Omental fat pad (tissue), 4 donors: Measurements from ENCODE around the gene ARHGEF11. TPM values are rescaled to one million over a fixed set of nuclear protein-coding genes. Genes with fewer than 3 reads are reported as not detected.

Experiments used
- ATAC-seq: fragments of 150-250 bp; one replicate; pipeline ENCODE4 v1.9.1; 2016; ENCODE audit warnings: mild to moderate bottlenecking, moderate library complexity; ENCODE audit not compliant: low FRiP score
- DNase-seq: peaks from one replicate; pipeline ENCODE4 v3.0.0-alpha.2; 2019; ENCODE audit warnings: low spot score
- CTCF ChIP-seq, 3 donors: fragments of 450-650 bp; IDR thresholded peaks; one replicate each; pipeline ENCODE4 v1.5.1; 2016 to 2017; ENCODE audit warnings: antibody characterized with exemption in 3 of 3, mild to moderate bottlenecking in 3 of 3, moderate library complexity in 2 of 3
- total RNA-seq, 4 donors: library from RNA; depleted of rRNA; stranded (reverse); fragments of >200 nt; gene quantifications; one replicate each; pipeline ENCODE4 v1.1.0, GENCODE V29; 2016

Gene ARHGEF11
- total RNA-seq, 4 donors from 2014 or later, result 26.4 to 46.5 (median 35.6) TPM

DNA sequence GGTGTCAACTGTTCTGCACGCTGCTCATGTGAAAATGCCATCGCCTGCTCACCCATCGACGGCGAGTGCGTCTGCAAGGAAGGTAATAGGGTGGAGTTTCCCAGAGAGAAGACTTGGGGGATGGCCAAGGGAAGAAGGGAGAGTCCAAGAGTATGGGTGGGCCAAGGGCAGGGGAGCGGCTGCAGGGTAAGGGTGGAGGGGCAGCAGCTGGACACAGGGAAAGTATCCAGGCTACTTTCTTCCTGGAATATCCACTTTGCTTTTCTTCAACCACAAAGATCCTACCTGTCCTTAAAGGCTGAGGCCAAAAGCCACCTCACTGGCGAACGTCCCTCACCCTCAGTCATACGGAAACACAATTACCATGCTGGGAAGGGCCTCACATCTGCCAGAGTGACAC is 136.6 kb downstream of the ARHGEF11 start:
- no peak for ATAC-seq
- no peak for DNase-seq
- no peak for TF ChIP-seq CTCF (IDR thresholded peaks at IDR 0.05)

DNA sequence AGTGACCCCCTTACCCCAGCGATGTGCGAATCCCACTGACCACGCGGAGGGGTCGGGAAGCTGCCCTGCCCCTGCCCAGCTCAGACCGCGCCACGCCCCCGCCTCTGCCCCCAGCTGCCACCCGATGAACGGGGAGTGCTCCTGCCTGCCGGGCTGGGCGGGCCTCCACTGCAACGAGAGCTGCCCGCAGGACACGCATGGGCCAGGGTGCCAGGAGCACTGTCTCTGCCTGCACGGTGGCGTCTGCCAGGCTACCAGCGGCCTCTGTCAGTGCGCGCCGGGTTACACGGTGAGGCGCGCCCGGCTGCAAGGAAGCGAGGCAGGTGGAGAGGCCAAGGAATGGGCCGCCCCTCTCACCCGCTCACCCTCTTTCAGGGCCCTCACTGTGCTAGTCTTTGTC is 137.0 kb downstream of the ARHGEF11 start:
- TF ChIP-seq CTCF (IDR thresholded peaks at IDR 0.05), result no peak

DNA sequence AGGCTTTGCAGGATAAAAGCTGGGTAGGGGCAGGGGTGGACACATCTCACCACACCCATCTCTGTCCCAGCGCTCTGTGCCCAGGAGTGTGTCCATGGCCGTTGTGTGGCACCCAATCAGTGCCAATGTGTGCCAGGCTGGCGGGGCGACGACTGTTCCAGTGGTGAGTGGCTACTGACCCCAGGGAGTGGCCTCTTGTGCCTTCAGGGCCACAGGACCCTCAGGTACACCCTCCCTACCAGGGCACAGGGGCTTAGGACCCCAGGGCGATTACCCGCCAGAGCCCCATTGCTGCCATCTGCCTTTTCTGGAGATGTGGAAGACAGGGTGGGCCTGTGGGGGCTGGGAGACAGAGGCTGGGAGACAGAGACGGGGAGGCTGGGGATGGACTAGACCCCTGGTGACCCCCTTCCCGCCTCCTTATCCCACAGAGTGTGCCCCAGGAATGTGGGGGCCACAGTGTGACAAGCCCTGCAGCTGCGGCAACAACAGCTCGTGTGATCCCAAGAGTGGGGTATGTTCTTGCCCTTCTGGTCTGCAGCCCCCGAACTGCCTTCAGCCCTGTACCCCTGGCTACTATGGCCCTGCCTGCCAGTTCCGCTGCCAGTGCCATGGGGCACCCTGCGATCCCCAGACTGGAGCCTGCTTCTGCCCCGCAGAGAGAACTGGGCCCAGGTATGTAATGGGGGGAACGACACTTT is 139.2 kb downstream of the ARHGEF11 start:
- no peak for ATAC-seq
- TF ChIP-seq CTCF (IDR thresholded peaks at IDR 0.05), result no peak
- no peak for DNase-seq

More for the DNA sequence above, 137.0 kb downstream of the ARHGEF11 start:
- ATAC-seq (no peak), DNase-seq (no peak)

GRCh38 chr1:156905651-156906050 is 139.9 kb downstream of the ARHGEF11 start:
- DNase-seq, result no peak

DNA sequence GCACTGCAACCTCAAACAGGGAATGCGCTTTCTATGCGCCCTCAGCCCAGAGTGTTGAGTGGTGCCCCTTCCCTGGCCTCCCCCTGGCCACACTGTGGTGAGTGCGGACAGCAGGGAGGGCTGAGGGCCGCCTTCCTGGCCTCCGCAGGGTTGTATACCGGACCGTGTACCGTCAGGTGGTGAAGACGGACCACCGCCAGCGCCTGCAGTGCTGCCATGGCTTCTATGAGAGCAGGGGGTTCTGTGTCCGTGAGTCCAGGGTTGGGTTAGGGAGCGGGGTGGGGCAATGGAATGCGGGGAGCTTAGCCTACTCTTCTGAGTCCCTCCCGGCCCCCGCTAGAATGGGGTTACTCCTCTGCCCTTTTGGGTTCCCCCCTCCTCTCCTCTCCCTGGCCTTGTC is 140.4 kb downstream of the ARHGEF11 start:
- no peak for DNase-seq

More at GRCh38 chr1:156905651-156906050, 139.9 kb downstream of the ARHGEF11 start:
- ATAC-seq, result no peak
- no peak for TF ChIP-seq CTCF (IDR thresholded peaks at IDR 0.05)

GRCh38 chr1:156904187-156904959 is 141.2 kb downstream of the ARHGEF11 start:
- no peak for ATAC-seq
- no peak for DNase-seq

More for the DNA sequence above, 140.4 kb downstream of the ARHGEF11 start:
- ATAC-seq, result no peak
- TF ChIP-seq CTCF (IDR thresholded peaks at IDR 0.05), result no peak

More at GRCh38 chr1:156904187-156904959, 141.2 kb downstream of the ARHGEF11 start:
- TF ChIP-seq CTCF (IDR thresholded peaks at IDR 0.05), result no peak
